Endothelial cell of umbilical vein (primary cell): ENCODE data around the gene BCO1. TPM values are rescaled to one million over a fixed set of nuclear protein-coding genes. Genes with fewer than 3 reads are reported as not detected.

Experiments used
- BruUV-seq: library from RNA; stranded (reverse); fragments of 400-500 nt; replicated peaks from 2 replicates; lab custom pipeline; 2021; lab: Mats Ljungman, UMichigan
- CTCF ChIA-PET: fragments of 300-600, 350-600 bp; sonication (Branson Sonifier 250); formaldehyde crosslinking; loops from one replicate; lab custom pipeline; 2021; ENCODE audit warnings: antibody characterized with exemption, inconsistent platforms; lab: Charles Lee
- POLR2A ChIA-PET: fragments of 300-600, 350-600 bp; sonication (Branson Sonifier 250); formaldehyde crosslinking; loops from one replicate; lab custom pipeline; 2021; ENCODE audit warnings: antibody characterized with exemption, inconsistent platforms; lab: Charles Lee
- DNase-seq: peaks from one replicate; pipeline ENCODE4 v3.0.0-alpha.2; 2011; ENCODE audit warnings: low read depth, low spot score
- FAIRE-seq: peaks from 2 replicates; lab custom pipeline; 2011; peaks lifted over from hg19 to GRCh38; lab: Jason Lieb, UNC
- H2AFZ ChIP-seq: 2 replicates; pipeline ENCODE4 v1.6.0; 2012; ENCODE audit warnings: low read depth, low read length, control low read depth, inconsistent platforms
- H3K27ac ChIP-seq: 2 replicates; pipeline ENCODE4 v1.5.1; 2011; ENCODE audit warnings: low read depth, mild to moderate bottlenecking, control low read depth, low read length, moderate library complexity; ENCODE audit not compliant: insufficient read depth
- H3K27me3 ChIP-seq, 2 experiments: 2 replicates each; pipeline versions ENCODE4 v1.6.0 to v1.6.1; 2011; ENCODE audit warnings: low read length in 2 of 2, mixed read lengths in 1 of 2; ENCODE audit not compliant: control insufficient read depth in 2 of 2, insufficient read depth in 2 of 2
- H3K36me3 ChIP-seq, 2 experiments: 2 replicates in 1 of 2; 3 replicates in 1 of 2; pipeline ENCODE4 v1.5.1; 2011; ENCODE audit warnings: low read length in 2 of 2, mild to moderate bottlenecking in 1 of 2, moderate library complexity in 1 of 2; ENCODE audit not compliant: control insufficient read depth in 2 of 2, insufficient read depth in 2 of 2; ENCODE audit errors: extremely low read depth in 1 of 2
- H3K4me1 ChIP-seq: 3 replicates; pipeline ENCODE4 v1.5.1; 2011; ENCODE audit warnings: mild to moderate bottlenecking, low read length; ENCODE audit not compliant: control insufficient read depth, insufficient read depth; ENCODE audit errors: extremely low read depth
- H3K4me2 ChIP-seq: 2 replicates; pipeline ENCODE4 v1.6.1; 2011; ENCODE audit warnings: low read length, control low read depth, mixed read lengths; ENCODE audit not compliant: insufficient read depth
- H3K4me3 ChIP-seq, 3 experiments: fragments of 200-600 bp in 1 of 3; sonication (generic), shearing (Covaris generic) in 1 of 3; replicated peaks in 1 of 3; 2 replicates each; pipeline ENCODE4 v1.5.1; 2011 to 2016; ENCODE audit warnings: control low read depth in 3 of 3, low read length in 3 of 3, mild to moderate bottlenecking in 2 of 3, inconsistent platforms in 1 of 3, low read depth in 1 of 3, moderate library complexity in 1 of 3; ENCODE audit not compliant: insufficient read depth in 1 of 3
- H3K79me2 ChIP-seq: 2 replicates; pipeline ENCODE4 v1.6.0; 2012; ENCODE audit warnings: low read length, inconsistent platforms; ENCODE audit not compliant: control insufficient read depth, insufficient read depth
- H3K9ac ChIP-seq: replicated peaks from 2 replicates; pipeline ENCODE3; 2011; ENCODE audit warnings: low read length, control low read depth; ENCODE audit not compliant: insufficient read depth; ENCODE audit errors: extremely low read depth
- H3K9me1 ChIP-seq: replicated peaks from 3 replicates; pipeline ENCODE4 v1.6.0; 2011; ENCODE audit warnings: mild to moderate bottlenecking, low read length; ENCODE audit not compliant: control insufficient read depth, insufficient read depth; ENCODE audit errors: extremely low read depth
- H3K9me3 ChIP-seq: replicated peaks from 2 replicates; pipeline ENCODE4 v1.5.1; 2012; ENCODE audit warnings: low read length, inconsistent platforms; ENCODE audit not compliant: control insufficient read depth, insufficient read depth
- H4K20me1 ChIP-seq: replicated peaks from 2 replicates; pipeline ENCODE3; 2011; ENCODE audit warnings: mild to moderate bottlenecking, low read length; ENCODE audit not compliant: control insufficient read depth, insufficient read depth; ENCODE audit errors: extremely low read depth
- FOS ChIP-seq: IDR thresholded peaks from 2 replicates; pipeline ENCODE4 v1.6.1; 2011; ENCODE audit warnings: mild to moderate bottlenecking, low read length, moderate library complexity, borderline replicate concordance; ENCODE audit not compliant: insufficient read depth
- MYC ChIP-seq: IDR thresholded peaks from one replicate; pipeline ENCODE4 v1.6.1; 2011; ENCODE audit warnings: mild to moderate bottlenecking, low read depth, low read length
- POLR2A ChIP-seq: IDR thresholded peaks from 2 replicates; pipeline ENCODE4 v1.6.1; 2012; ENCODE audit warnings: low read depth, mild to moderate bottlenecking, control low read depth, low read length
- POLR2AphosphoS5 ChIP-seq: IDR thresholded peaks from 2 replicates; pipeline ENCODE4 v1.6.1; 2012; ENCODE audit warnings: low read depth, mild to moderate bottlenecking, control low read depth, low read length, moderate library complexity; ENCODE audit not compliant: insufficient read depth
- dilution Hi-C: fragments of 300-500 bp; cut with MboI; formaldehyde crosslinking; loops from one replicate; pipeline ENCODE4 v1.15.0; 2019; ENCODE audit warnings: low sequenced_read_pairs; ENCODE audit not compliant: extremely low pct_ligation_motif_present
- intact Hi-C: fragments of 100-400 bp; cut with micrococcal nuclease; formaldehyde crosslinking; loops from one replicate; pipeline ENCODE4 v1.10.0; 2022
- polyA plus RNA-seq, 4 experiments: library from polyadenylated mRNA; depleted of rRNA in 3 of 4; stranded (reverse) in 3 of 4; unstranded in 1 of 4; fragments of >200 nt; gene quantifications; 2 replicates each; pipeline versions ENCODE4 v1.2.1 to v1.2.3, GENCODE V29; 2011 to 2012; ENCODE audit warnings: missing spikeins in 1 of 4
- total RNA-seq: library from RNA; stranded (reverse); gene quantifications from 2 replicates; pipeline ENCODE4 v1.2.3, GENCODE V29; 2021
- TF ChIP-seq, protein P1 (sequence below), 2 donors: IDR thresholded peaks; 1 replicate in 1 of 2; 2 replicates in 1 of 2; pipeline ENCODE4 v1.5.1; 2011; ENCODE audit warnings: low read length in 2 of 2, mild to moderate bottlenecking in 2 of 2, moderate library complexity in 2 of 2, control low read depth in 1 of 2, inconsistent platforms in 1 of 2, low read depth in 1 of 2; ENCODE audit not compliant: insufficient read depth in 1 of 2; ENCODE audit errors: extremely low read depth in 1 of 2

BCO1 gene
- total and polyA plus RNA-seq, 2 donors (not counting 3 experiments of a cell fraction or from before 2014, with no cell fraction given), result not detected

DNA sequence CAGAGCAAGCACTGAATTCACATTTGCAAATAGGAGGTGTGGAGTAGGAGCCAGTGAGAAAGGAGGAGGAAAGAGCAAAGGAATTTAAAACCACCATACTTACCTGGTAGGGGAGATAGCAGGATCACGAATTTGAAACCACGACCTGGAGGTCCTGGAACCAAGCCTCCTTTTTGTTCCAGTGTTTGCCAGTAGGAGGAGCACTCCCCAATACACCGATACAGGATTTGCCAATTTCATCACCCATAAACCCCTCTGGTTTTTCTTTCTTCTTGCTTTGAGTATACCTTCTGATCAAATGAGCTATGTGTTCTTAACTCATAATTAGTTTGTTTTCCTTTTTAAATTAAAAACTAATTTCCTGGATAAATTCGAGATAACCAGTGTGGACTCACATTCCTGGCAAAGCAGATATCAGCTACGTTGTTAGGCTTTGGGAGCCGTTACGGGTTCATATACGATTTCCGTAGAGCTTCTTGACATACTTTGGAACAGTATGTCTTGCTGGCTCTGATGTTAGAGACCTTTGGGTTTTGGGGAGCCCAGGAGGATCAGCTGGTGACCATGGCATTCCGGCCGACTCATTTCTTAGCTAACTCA is 22.7 kb downstream of the BCO1 start:
- FAIRE-seq (peak; percentile 84), DNase-seq (peak; percentile 30)
- H3K4me1 ChIP-seq, result no peaks in the 10 kb centered on the region
- CTCF ChIA-PET, result interaction anchor here (0.6 to 2.5 kb wide), 40 partner anchors 9 to 476 kb away, joined by 3 to 20 read pairs (median 4); partner anchors contain the start of genes ATMIN, BCO1 and GAN
- no peaks in the 10 kb centered on the region for H4K20me1 ChIP-seq
- peaks cover 0 to 1% of the 10 kb centered on the region in 2 experiments for H3K27me3 ChIP-seq
- H3K9ac ChIP-seq, result no peak overlapping the region
- POLR2A ChIA-PET, result interaction anchor here (0.7 kb wide), 1 partner anchor 15 kb away, joined by 4 read pairs; no protein-coding TSS in a partner anchor
- dilution Hi-C loops (no loop called here), intact Hi-C loops (loop anchor here (1.0 kb wide), 4 partner anchors 53 to 477 kb away; partner anchors contain the start of gene GAN)
- H3K27ac ChIP-seq, result no peak overlapping the region
- no peak overlapping the region for H3K4me2 ChIP-seq
- no peaks in the 10 kb centered on the region for H3K79me2 ChIP-seq
- no peaks in the 10 kb centered on the region for H3K9me3 ChIP-seq
- no peak for TF ChIP-seq MYC
- TF ChIP-seq FOS, result no peak
- no peak for TF ChIP-seq POLR2A
- no peak for TF ChIP-seq POLR2AphosphoS5
- TF ChIP-seq, protein P1, sequence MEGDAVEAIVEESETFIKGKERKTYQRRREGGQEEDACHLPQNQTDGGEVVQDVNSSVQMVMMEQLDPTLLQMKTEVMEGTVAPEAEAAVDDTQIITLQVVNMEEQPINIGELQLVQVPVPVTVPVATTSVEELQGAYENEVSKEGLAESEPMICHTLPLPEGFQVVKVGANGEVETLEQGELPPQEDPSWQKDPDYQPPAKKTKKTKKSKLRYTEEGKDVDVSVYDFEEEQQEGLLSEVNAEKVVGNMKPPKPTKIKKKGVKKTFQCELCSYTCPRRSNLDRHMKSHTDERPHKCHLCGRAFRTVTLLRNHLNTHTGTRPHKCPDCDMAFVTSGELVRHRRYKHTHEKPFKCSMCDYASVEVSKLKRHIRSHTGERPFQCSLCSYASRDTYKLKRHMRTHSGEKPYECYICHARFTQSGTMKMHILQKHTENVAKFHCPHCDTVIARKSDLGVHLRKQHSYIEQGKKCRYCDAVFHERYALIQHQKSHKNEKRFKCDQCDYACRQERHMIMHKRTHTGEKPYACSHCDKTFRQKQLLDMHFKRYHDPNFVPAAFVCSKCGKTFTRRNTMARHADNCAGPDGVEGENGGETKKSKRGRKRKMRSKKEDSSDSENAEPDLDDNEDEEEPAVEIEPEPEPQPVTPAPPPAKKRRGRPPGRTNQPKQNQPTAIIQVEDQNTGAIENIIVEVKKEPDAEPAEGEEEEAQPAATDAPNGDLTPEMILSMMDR (IDR thresholded peaks at IDR 0.05; ENCODE audit: extremely low read depth in 1 of 2, insufficient read depth in 1 of 2, low read depth in 1 of 2, low read length in 2 of 2), result peak; percentile 71 to 72
- no peaks in the 10 kb centered on the region for H3K36me3 ChIP-seq
- no peak overlapping the region for H3K4me3 ChIP-seq
- no peaks in the 10 kb centered on the region for H3K9me1 ChIP-seq
- H2AFZ ChIP-seq, result no peak overlapping the region
- BruUV-seq, result no TSS peak
